MCF 10A (cell line): ENCODE results near the gene SMIM10L2A. TPM values are rescaled to one million over a fixed set of nuclear protein-coding genes. Genes with fewer than 3 reads are reported as not detected.

Experiments used
- BruUV-seq: library from RNA; stranded (reverse); fragments of 400-500 nt; replicated peaks from 2 replicates; lab custom pipeline; 2021; lab: Mats Ljungman, UMichigan
- CTCF ChIA-PET: fragments of 300-600 bp; sonication (Branson Sonifier 250); formaldehyde crosslinking; extraction: SDS; loops from one replicate; lab custom pipeline; 2021; ENCODE audit warnings: antibody characterized with exemption, inconsistent platforms; lab: Yijun Ruan, JAX
- POLR2A ChIA-PET: fragments of 300-600, 350-650 bp; sonication (Branson Sonifier 250); formaldehyde crosslinking; extraction: SDS; loops from one replicate; lab custom pipeline; 2020; ENCODE audit warnings: antibody characterized with exemption, inconsistent platforms; lab: Yijun Ruan, JAX
- DNase-seq: peaks from one replicate; pipeline ENCODE4 v3.0.0-alpha.2; 2018; ENCODE audit not compliant: unreplicated experiment
- H3K27ac Mint-ChIP-seq: one replicate; pipeline ENCODE4 v1.8.0; 2022; ENCODE audit warnings: mild to moderate bottlenecking, low read depth, mixed read lengths; ENCODE audit not compliant: unreplicated experiment
- H3K27me3 Mint-ChIP-seq: one replicate; pipeline ENCODE4 v1.8.0; 2022; ENCODE audit warnings: mixed read lengths; ENCODE audit not compliant: insufficient read depth, unreplicated experiment
- H3K36me3 Mint-ChIP-seq: one replicate; pipeline ENCODE4 v1.8.0; 2022; ENCODE audit warnings: mild to moderate bottlenecking, moderate library complexity, mixed read lengths; ENCODE audit not compliant: insufficient read depth, unreplicated experiment
- H3K4me1 Mint-ChIP-seq: one replicate; pipeline ENCODE4 v1.8.0; 2022; ENCODE audit warnings: mixed read lengths; ENCODE audit not compliant: insufficient read depth, unreplicated experiment
- H3K4me3 Mint-ChIP-seq: one replicate; pipeline ENCODE4 v1.8.0; 2022; ENCODE audit warnings: mild to moderate bottlenecking, moderate library complexity, mixed read lengths; ENCODE audit not compliant: unreplicated experiment
- H3K9me3 Mint-ChIP-seq: one replicate; pipeline ENCODE4 v1.8.0; 2022; ENCODE audit warnings: mixed read lengths; ENCODE audit not compliant: unreplicated experiment
- CTCF ChIP-seq: fragments of 200-600 bp; IDR thresholded peaks from one replicate; pipeline ENCODE4 v1.8.0; 2022; ENCODE audit warnings: antibody characterized with exemption, mild to moderate bottlenecking; ENCODE audit not compliant: unreplicated experiment
- intact Hi-C: fragments of 100-400 bp; cut with micrococcal nuclease; formaldehyde crosslinking; loops from 2 replicates; pipeline ENCODE4 v1.14.1; 2022
- total RNA-seq: library from RNA; stranded (reverse); gene quantifications from 2 replicates; pipeline ENCODE4 v1.2.3, GENCODE V29; 2022

SMIM10L2A gene
- total RNA-seq, 1 experiment from 2014 or later: 0.16 TPM

DNA sequence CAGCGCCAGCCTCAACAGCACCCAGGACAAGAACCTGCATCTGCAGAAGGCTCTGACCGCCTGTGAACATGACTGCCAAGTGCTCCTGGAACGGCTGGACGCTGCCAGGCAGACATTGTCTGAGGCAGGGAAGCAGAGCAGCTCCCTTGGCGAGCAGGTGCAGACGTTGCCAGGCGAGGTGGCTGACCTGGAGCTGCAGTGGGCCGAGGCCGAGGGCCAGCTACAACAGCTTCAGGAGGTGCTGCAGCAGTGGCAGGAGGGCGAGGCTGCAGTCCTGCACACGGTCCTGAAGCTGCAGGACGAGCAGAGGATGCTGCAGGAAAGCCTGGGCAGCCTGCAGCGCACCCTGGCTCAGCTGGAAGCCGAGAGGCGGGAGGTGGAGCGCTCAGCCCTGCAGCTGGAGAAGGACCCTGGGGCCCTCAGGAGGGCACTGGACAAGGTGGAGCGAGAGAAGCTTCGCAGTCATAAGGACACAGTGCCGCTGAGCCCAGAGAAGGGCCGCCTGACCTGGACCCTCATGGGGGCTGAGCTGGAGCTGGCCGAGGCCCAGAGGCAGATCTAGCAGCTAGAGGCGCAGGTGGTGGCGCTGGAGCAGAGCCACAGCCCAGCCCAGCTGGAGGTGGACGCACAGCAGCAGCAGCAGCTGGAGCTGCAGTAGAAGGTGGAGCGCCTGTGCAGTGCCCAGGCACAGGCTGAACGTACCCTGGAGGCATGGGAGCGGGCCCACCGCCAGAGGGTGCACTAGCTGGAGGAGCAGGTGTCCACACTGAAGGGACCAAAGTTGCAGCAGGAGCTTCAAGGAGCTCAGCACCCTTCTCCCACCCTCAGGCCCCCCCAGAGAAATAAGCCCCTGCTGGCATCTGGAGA is 16.4 kb downstream of the SMIM10L2A start:
- POLR2A ChIA-PET: no interaction called here
- intact Hi-C loops: no loop called here
- BruUV-seq: no TSS peak
- no peak for DNase-seq
- no peaks in the 10 kb centered on the region for H3K9me3 Mint-ChIP-seq
- H3K27ac Mint-ChIP-seq: no peak overlapping the region
- peaks cover 27% of the 10 kb centered on the region for H3K27me3 Mint-ChIP-seq
- CTCF ChIA-PET: no interaction called here
- no peak for TF ChIP-seq CTCF
- H3K36me3 Mint-ChIP-seq: peaks cover 6% of the 10 kb centered on the region
- no peak overlapping the region for H3K4me3 Mint-ChIP-seq
- no peaks in the 10 kb centered on the region for H3K4me1 Mint-ChIP-seq

- CTCF ChIA-PET: no interaction called here
- Mint-ChIP-seq H3K27ac (no peak overlapping the region), H3K4me3 (no peak overlapping the region), H3K4me1 (no peaks in the 10 kb centered on the region), H3K27me3 (peaks cover 27% of the 10 kb centered on the region), H3K36me3 (peaks cover 6% of the 10 kb centered on the region), H3K9me3 (no peaks in the 10 kb centered on the region)
- POLR2A ChIA-PET: no interaction called here
- no peak for DNase-seq
- no TSS peak for BruUV-seq
- no peak for TF ChIP-seq CTCF
- intact Hi-C loops: no loop called here
Observed at GRCh38 chrX:135438734-135439043, 16.9 kb downstream of the SMIM10L2A start.

DNA sequence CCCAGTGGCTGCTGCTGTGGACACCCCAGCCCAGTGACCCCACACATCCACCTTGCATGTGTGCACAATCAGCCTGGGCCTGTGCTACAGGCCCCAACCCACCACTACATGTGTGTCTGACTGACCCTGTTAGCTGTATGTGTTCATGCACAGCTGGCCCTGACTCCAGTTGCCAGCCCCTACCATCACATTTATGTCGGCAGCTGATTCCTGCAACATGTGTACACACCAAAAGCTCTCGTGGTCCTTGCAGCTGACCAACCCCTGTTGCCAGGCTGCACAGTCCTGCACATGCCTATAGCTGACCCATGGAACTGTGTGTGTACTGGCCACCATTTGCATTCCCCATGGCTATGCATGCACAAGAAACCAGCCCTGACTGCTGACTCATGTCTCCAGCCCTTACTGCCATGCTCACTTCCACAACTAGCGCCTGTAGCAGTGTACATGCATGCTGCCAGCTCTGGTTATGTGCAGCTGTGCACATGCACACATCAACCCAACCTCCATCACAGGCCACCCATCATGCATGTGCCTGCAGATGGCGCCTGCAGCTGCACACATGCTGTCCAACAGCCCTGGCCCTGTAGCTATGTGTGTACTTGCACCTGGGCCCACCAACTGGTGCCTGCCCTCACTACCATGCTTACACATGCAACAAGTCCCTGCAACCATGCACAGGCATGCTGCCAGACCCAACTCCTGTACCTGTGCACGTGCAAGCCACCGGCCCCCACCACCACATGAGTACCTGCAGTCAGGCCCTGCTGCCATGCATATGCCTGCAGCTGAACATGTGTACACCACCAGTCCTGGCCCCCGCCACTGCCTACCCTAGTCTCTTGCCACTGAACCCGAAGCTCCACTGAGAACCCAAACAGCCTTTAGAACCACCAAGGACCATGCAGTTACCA is 28.1 kb downstream of the SMIM10L2A start:
- H3K27ac Mint-ChIP-seq: no peak overlapping the region
- intact Hi-C loops: no loop called here
- no peaks in the 10 kb centered on the region for H3K4me1 Mint-ChIP-seq
- no TSS peak for BruUV-seq
- ChIA-PET CTCF (interaction anchor here (0.7 kb wide), 2 partner anchors 14 to 17 kb away, joined by 3 read pairs; no protein-coding TSS in a partner anchor), POLR2A (no interaction called here)
- H3K36me3 Mint-ChIP-seq: no peaks in the 10 kb centered on the region
- TF ChIP-seq CTCF: no peak
- no peak for DNase-seq
- no peak overlapping the region for H3K4me3 Mint-ChIP-seq
- H3K27me3 Mint-ChIP-seq: peaks cover 10% of the 10 kb centered on the region
- H3K9me3 Mint-ChIP-seq: no peaks in the 10 kb centered on the region

GRCh38 chrX:135453381-135453780 is 31.6 kb downstream of the SMIM10L2A start:
- H3K9me3 Mint-ChIP-seq: no peaks in the 10 kb centered on the region
- DNase-seq: no peak
- H3K4me3 Mint-ChIP-seq: no peak overlapping the region

More at GRCh38 chrX:135453381-135453780, 31.6 kb downstream of the SMIM10L2A start:
- CTCF ChIA-PET: interaction anchor here (0.6 kb wide), 1 partner anchor 512 kb away, joined by 3 read pairs; no protein-coding TSS in a partner anchor
- Mint-ChIP-seq H3K27ac (no peak overlapping the region), H3K27me3 (peaks cover 16% of the 10 kb centered on the region), H3K36me3 (no peaks in the 10 kb centered on the region), H3K4me1 (no peaks in the 10 kb centered on the region)
- POLR2A ChIA-PET: no interaction called here
- TF ChIP-seq CTCF: no peak
- no TSS peak for BruUV-seq
- intact Hi-C loops: no loop called here
